CD4-positive, alpha-beta T cell (primary cell): ENCODE results near the gene ASXL2. TPM values are rescaled to one million over a fixed set of nuclear protein-coding genes. Genes with fewer than 3 reads are reported as not detected.

Source experiments
- ATAC-seq: fragments of 200-7000 bp; cut with Tn5 transposase; one replicate; pipeline ENCODE4 v1.10.0; 2022; ENCODE audit warnings: mild to moderate bottlenecking; ENCODE audit not compliant: poor library complexity
- CTCF ChIA-PET: fragments of 350-600 bp; sonication (Branson Sonifier 250); formaldehyde crosslinking; loops from one replicate; lab custom pipeline; 2021; ENCODE audit warnings: antibody characterized with exemption, inconsistent platforms; lab: Charles Lee
- POLR2A ChIA-PET: fragments of 350-600 bp; sonication (Branson Sonifier 250); formaldehyde crosslinking; loops from one replicate; lab custom pipeline; 2021; ENCODE audit warnings: antibody characterized with exemption, inconsistent platforms; lab: Charles Lee
- DNase-seq, 14 experiments: peaks; one replicate each; pipeline ENCODE4 v3.0.0-alpha.2; 2013 to 2020; ENCODE audit warnings: mixed read lengths in 2 of 14
- H3K27ac ChIP-seq, 2 donors: one replicate each; pipeline versions ENCODE4 v1.5.1 to v1.7.0; 2013; ENCODE audit warnings: low read length in 2 of 2, low read depth in 1 of 2, mild to moderate bottlenecking in 1 of 2
- H3K27me3 ChIP-seq, 2 experiments: 1 replicate in 1 of 2; 2 replicates in 1 of 2; pipeline versions ENCODE4 v1.6.1 to v1.7.0; 2013; ENCODE audit warnings: low read length in 2 of 2, control low read depth in 1 of 2, mild to moderate bottlenecking in 1 of 2, moderate library complexity in 1 of 2; ENCODE audit not compliant: insufficient read depth in 2 of 2, control insufficient read depth in 1 of 2
- H3K36me3 ChIP-seq: one replicate; pipeline ENCODE4 v1.6.1; 2013; ENCODE audit warnings: low read length, control low read depth; ENCODE audit not compliant: insufficient read depth
- H3K4me1 ChIP-seq: one replicate; pipeline ENCODE4 v1.6.1; 2013; ENCODE audit warnings: low read length, control low read depth; ENCODE audit not compliant: insufficient read depth
- H3K4me3 ChIP-seq: one replicate; pipeline ENCODE4 v1.5.1; 2013; ENCODE audit warnings: mild to moderate bottlenecking, low read length, moderate library complexity
- H3K9me3 ChIP-seq, 2 experiments: 1 replicate in 1 of 2; 2 replicates in 1 of 2; pipeline versions ENCODE4 v1.6.1 to v1.7.0; 2013; ENCODE audit warnings: low read length in 2 of 2, mild to moderate bottlenecking in 2 of 2, control low read depth in 1 of 2, moderate library complexity in 1 of 2; ENCODE audit not compliant: control insufficient read depth in 1 of 2, insufficient read depth in 1 of 2
- H3K27ac Mint-ChIP-seq: one replicate; pipeline ENCODE4 v1.8.0; 2020; ENCODE audit warnings: mixed read lengths
- H3K27me3 Mint-ChIP-seq: one replicate; pipeline ENCODE4 v1.8.0; 2021; ENCODE audit warnings: mixed read lengths
- H3K36me3 Mint-ChIP-seq: one replicate; pipeline ENCODE4 v1.8.0; 2021; ENCODE audit warnings: low read depth, mixed read lengths
- H3K4me1 Mint-ChIP-seq: one replicate; pipeline ENCODE4 v1.8.0; 2021; ENCODE audit warnings: low read depth, mixed read lengths
- H3K4me3 Mint-ChIP-seq: one replicate; pipeline ENCODE4 v1.8.0; 2020; ENCODE audit warnings: mild to moderate bottlenecking, mixed read lengths
- H3K9me3 Mint-ChIP-seq: one replicate; pipeline ENCODE4 v1.8.0; 2020; ENCODE audit warnings: mixed read lengths
- CTCF ChIP-seq: fragments of 200-600 bp; IDR thresholded peaks from one replicate; pipeline ENCODE4 v1.8.0; 2022; ENCODE audit warnings: antibody characterized with exemption, mild to moderate bottlenecking
- intact Hi-C, 2 experiments: fragments of 100-400 bp; cut with DNase I in 1 of 2; cut with micrococcal nuclease in 1 of 2; formaldehyde crosslinking; loops; one replicate each; pipeline versions ENCODE4 v1.15.1 to v1.9.0; 2023 to 2025; cut with DNase I, micrococcal nuclease
- total RNA-seq, 174 experiments: library from RNA in 2 of 174; stranded (reverse) in 2 of 174; gene quantifications; one replicate each; pipeline ENCODE4 v1.2.3 and lab custom pipeline; 2021 to 2026

The ASXL2 gene
- total RNA-seq, 2 experiments from 2014 or later, result 15.1 to 17.2 TPM

GRCh38 chr2:25894135-25894830, 16.0 kb upstream of the ASXL2 start:
- no peak for TF ChIP-seq CTCF
- Histone ChIP-seq H3K4me1 (no peaks in the 10 kb centered on the region), H3K27ac (no peak overlapping the region), H3K9me3 (no peaks in the 10 kb centered on the region), H3K27me3 (no peaks in the 10 kb centered on the region), H3K4me3 (no peak overlapping the region), H3K36me3 (no peaks in the 10 kb centered on the region)
- Mint-ChIP-seq H3K27ac (no peak overlapping the region), H3K27me3 (no peaks in the 10 kb centered on the region), H3K36me3 (no peaks in the 10 kb centered on the region), H3K4me1 (no peaks in the 10 kb centered on the region), H3K4me3 (no peak overlapping the region), H3K9me3 (no peaks in the 10 kb centered on the region)
- ATAC-seq (no peak), DNase-seq (no peak)
- intact Hi-C loops, result no loop called here
- ChIA-PET POLR2A (interaction anchor here (0.6 kb wide), 1 partner anchor 125 kb away, joined by 3 read pairs; no protein-coding TSS in a partner anchor), CTCF (no interaction called here)

- no peaks in the 10 kb centered on the region for H3K4me1 Mint-ChIP-seq
- Histone ChIP-seq H3K9me3 (no peaks in the 10 kb centered on the region), H3K4me1 (no peaks in the 10 kb centered on the region), H3K27ac (no peak overlapping the region), H3K4me3 (no peak overlapping the region), H3K36me3 (no peaks in the 10 kb centered on the region), H3K27me3 (no peaks in the 10 kb centered on the region)
- DNase-seq (no peak), ATAC-seq (no peak)
- intact Hi-C loops, result no loop called here
- TF ChIP-seq CTCF, result no peak
- H3K27me3 Mint-ChIP-seq, result no peaks in the 10 kb centered on the region
- H3K9me3 Mint-ChIP-seq, result no peaks in the 10 kb centered on the region
- ChIA-PET CTCF (no interaction called here), POLR2A (interaction anchor here (0.5 to 0.8 kb wide), 2 partner anchors 13 to 211 kb away, joined by 3 read pairs; no protein-coding TSS in a partner anchor)
- no peak overlapping the region for H3K27ac Mint-ChIP-seq
- no peak overlapping the region for H3K4me3 Mint-ChIP-seq
- H3K36me3 Mint-ChIP-seq, result no peaks in the 10 kb centered on the region
Observed at GRCh38 chr2:25891672-25892071, 13.4 kb upstream of the ASXL2 start.

- CTCF ChIA-PET, result no interaction called here
- no peak for ATAC-seq
- intact Hi-C loops, result no loop called here
- Histone ChIP-seq H3K27ac (no peak overlapping the region), H3K4me3 (no peak overlapping the region), H3K27me3 (no peaks in the 10 kb centered on the region), H3K36me3 (no peaks in the 10 kb centered on the region), H3K4me1 (no peaks in the 10 kb centered on the region), H3K9me3 (no peaks in the 10 kb centered on the region)
- Mint-ChIP-seq H3K9me3 (no peaks in the 10 kb centered on the region), H3K4me1 (no peaks in the 10 kb centered on the region), H3K27ac (no peak overlapping the region), H3K36me3 (no peaks in the 10 kb centered on the region), H3K27me3 (peaks cover 7% of the 10 kb centered on the region), H3K4me3 (no peak overlapping the region)
- no peak for TF ChIP-seq CTCF
- DNase-seq, result no peak
- POLR2A ChIA-PET, result no interaction called here
Observed at GRCh38 chr2:25887624-25888242, 9.4 kb upstream of the ASXL2 start.
